Activated CD4-positive, alpha-beta T cell treated with anti-CD3 and anti-CD28 coated beads for 36 hours (primary cell): ENCODE data around the gene TAC4. TPM values are rescaled to one million over a fixed set of nuclear protein-coding genes. Genes with fewer than 3 reads are reported as not detected.

Source experiments
- ATAC-seq: fragments of 200-7000 bp; cut with Tn5 transposase; one replicate; pipeline ENCODE4 v1.10.0; 2021; ENCODE audit warnings: mild to moderate bottlenecking, moderate library complexity
- CTCF ChIA-PET: fragments of 350-600 bp; sonication (Branson Sonifier 250); formaldehyde crosslinking; loops from one replicate; lab custom pipeline; 2021; ENCODE audit warnings: antibody characterized with exemption; lab: Charles Lee
- POLR2A ChIA-PET: fragments of 350-600 bp; sonication (Branson Sonifier 250); formaldehyde crosslinking; loops from one replicate; lab custom pipeline; 2021; ENCODE audit warnings: antibody characterized with exemption, inconsistent platforms; lab: Charles Lee
- DNase-seq: peaks from one replicate; pipeline ENCODE4 v3.0.0-alpha.2; 2020
- H3K27ac Mint-ChIP-seq: one replicate; pipeline ENCODE4 v1.8.0; 2021; ENCODE audit warnings: mixed read lengths
- H3K27me3 Mint-ChIP-seq: one replicate; pipeline ENCODE4 v1.8.0; 2021; ENCODE audit warnings: mixed read lengths
- H3K36me3 Mint-ChIP-seq: one replicate; pipeline ENCODE4 v1.8.0; 2021; ENCODE audit warnings: low read depth, mixed read lengths
- H3K4me1 Mint-ChIP-seq: one replicate; pipeline ENCODE4 v1.8.0; 2021; ENCODE audit warnings: mixed read lengths
- H3K4me3 Mint-ChIP-seq: one replicate; pipeline ENCODE4 v1.8.0; 2021; ENCODE audit warnings: mild to moderate bottlenecking, moderate library complexity, mixed read lengths
- H3K9me3 Mint-ChIP-seq: one replicate; pipeline ENCODE4 v1.8.0; 2021; ENCODE audit warnings: low read depth, mixed read lengths
- intact Hi-C, 2 experiments: fragments of 100-400 bp; cut with DNase I in 1 of 2; cut with micrococcal nuclease in 1 of 2; formaldehyde crosslinking; loops; one replicate each; pipeline versions ENCODE4 v1.14.2 to v1.15.1; 2022 to 2024; cut with DNase I, micrococcal nuclease
- total RNA-seq, 2 experiments: library from RNA; stranded (reverse); gene quantifications; one replicate each; pipeline ENCODE4 v1.2.3, GENCODE V29; 2021

Gene TAC4, protein sequence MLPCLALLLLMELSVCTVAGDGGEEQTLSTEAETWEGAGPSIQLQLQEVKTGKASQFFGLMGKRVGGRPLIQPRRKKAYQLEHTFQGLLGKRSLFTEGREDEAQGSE
- not detected for total RNA-seq

DNA sequence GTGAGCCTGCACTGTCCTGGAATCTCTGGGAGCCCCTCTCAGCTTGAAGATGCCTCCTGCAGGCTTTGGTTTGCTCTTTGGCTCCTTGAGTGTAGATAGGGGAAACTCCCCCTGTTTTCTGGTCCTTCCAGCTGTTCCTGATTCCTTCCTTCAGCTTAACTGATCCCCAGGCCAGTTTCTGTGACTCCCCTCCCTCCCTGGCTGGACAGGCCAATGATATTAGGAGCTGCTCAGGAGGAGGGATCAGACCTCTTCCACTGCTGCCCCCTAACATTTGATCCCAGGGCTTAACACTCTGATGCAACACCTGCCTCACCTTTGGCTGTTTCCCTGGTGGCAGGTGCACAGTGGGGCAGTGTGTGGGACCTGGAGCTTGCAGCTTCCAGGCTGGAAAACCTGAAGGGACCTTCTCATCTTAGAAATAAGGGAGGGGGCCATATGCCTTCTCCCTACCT lies at the start of gene TAC4:
Gene TAC4, minus strand, starts transcription at position 51 of the 455 bp plus-strand sequence. CDS start 52 bp downstream, outside the sequence.
- no peak for DNase-seq
- Mint-ChIP-seq H3K4me1 (peaks cover 23% of the 10 kb centered on the region), H3K36me3 (peaks cover 1% of the 10 kb centered on the region), H3K27ac (no peak within 1 kb of the TSS), H3K4me3 (no peak within 1 kb of the TSS), H3K27me3 (peaks cover 1% of the 10 kb centered on the region), H3K9me3 (no peaks in the 10 kb centered on the region)
- ChIA-PET POLR2A (no interaction called here), CTCF (interaction anchor here (1.0 kb wide), 1 partner anchor 32 kb away, joined by 5 read pairs; no protein-coding TSS in a partner anchor)
- ATAC-seq: no peak
- intact Hi-C loops: no loop called here

GRCh38 chr17:49896860-49897259 lies 49.0 kb upstream of the TAC4 start:
- no peak for ATAC-seq
- Mint-ChIP-seq H3K4me1 (no peaks in the 10 kb centered on the region), H3K27ac (no peak overlapping the region), H3K9me3 (no peaks in the 10 kb centered on the region), H3K4me3 (no peak overlapping the region), H3K36me3 (no peaks in the 10 kb centered on the region), H3K27me3 (peaks cover 41% of the 10 kb centered on the region)
- intact Hi-C loops: no loop called here
- ChIA-PET CTCF (no interaction called here), POLR2A (no interaction called here)
- DNase-seq: no peak

DNA sequence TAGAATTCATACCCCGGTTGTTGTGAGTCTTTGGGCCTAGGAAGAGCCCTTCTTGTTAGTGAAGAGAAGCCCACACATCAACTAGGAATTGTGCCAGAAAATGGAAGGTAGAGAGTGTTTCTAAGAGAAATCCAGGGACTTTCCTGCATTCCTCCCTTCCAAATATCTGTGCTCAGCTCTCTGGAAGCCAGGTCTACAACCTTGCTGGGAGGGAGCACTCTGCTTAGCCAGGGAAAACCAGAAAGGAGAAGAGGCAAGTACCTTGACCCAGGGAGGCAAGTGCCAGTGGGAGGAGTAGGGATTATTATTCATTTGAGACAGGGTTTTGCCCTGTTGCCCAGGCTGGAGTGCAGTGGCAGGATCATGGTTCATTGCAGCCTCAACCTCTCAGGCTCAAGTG lies 48.4 kb upstream of the TAC4 start:
- Mint-ChIP-seq H3K27ac (no peak overlapping the region), H3K4me1 (no peaks in the 10 kb centered on the region), H3K27me3 (peaks cover 45% of the 10 kb centered on the region), H3K9me3 (no peaks in the 10 kb centered on the region), H3K4me3 (no peak overlapping the region), H3K36me3 (no peaks in the 10 kb centered on the region)
- DNase-seq (no peak), ATAC-seq (no peak)
- ChIA-PET POLR2A (no interaction called here), CTCF (interaction anchor here (0.6 kb wide), 1 partner anchor 134 kb away, joined by 3 read pairs; no protein-coding TSS in a partner anchor)
- intact Hi-C loops: no loop called here

- CTCF ChIA-PET: interaction anchor here (0.6 kb wide), 1 partner anchor 134 kb away, joined by 3 read pairs; no protein-coding TSS in a partner anchor
- intact Hi-C loops: no loop called here
These were observed 47.9 kb upstream of the TAC4 start for GRCh38 chr17:49895812-49896211.

DNA sequence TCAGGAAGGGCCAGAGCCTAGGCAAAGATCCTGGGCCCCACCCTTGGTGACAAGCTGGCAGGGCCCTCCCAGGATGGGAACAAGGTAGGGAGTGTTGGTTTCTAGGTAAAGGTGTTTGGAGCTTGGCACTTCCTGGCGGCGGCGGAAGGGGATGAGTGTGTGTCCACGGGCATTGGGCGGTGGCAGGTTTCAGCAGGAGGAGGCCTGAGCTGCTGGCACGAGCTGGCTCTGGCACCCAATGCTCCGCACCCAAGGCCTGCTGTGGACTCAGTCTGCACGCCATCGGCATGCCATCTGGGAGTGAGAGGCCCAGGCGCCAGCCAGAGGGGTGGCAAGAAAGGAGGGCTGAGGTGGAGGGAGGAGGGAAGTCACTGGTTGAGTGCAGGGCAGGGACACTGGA lies 46.9 kb upstream of the TAC4 start:
- intact Hi-C loops: no loop called here
- POLR2A ChIA-PET: no interaction called here
- Mint-ChIP-seq H3K27ac (no peak overlapping the region), H3K27me3 (peaks cover 40% of the 10 kb centered on the region), H3K9me3 (no peaks in the 10 kb centered on the region), H3K36me3 (no peaks in the 10 kb centered on the region), H3K4me1 (no peaks in the 10 kb centered on the region), H3K4me3 (no peak overlapping the region)
- CTCF ChIA-PET: interaction anchor here (0.7 to 1.1 kb wide), 2 partner anchors 39 to 46 kb away, joined by 3 read pairs; no protein-coding TSS in a partner anchor
- no peak for ATAC-seq
- no peak for DNase-seq

More at GRCh38 chr17:49895812-49896211, 47.9 kb upstream of the TAC4 start:
- Mint-ChIP-seq H3K4me1 (no peaks in the 10 kb centered on the region), H3K36me3 (no peaks in the 10 kb centered on the region), H3K27ac (no peak overlapping the region), H3K27me3 (peaks cover 45% of the 10 kb centered on the region), H3K4me3 (no peak overlapping the region), H3K9me3 (no peaks in the 10 kb centered on the region)
- ATAC-seq: no peak
- POLR2A ChIA-PET: no interaction called here
- DNase-seq: no peak

DNA sequence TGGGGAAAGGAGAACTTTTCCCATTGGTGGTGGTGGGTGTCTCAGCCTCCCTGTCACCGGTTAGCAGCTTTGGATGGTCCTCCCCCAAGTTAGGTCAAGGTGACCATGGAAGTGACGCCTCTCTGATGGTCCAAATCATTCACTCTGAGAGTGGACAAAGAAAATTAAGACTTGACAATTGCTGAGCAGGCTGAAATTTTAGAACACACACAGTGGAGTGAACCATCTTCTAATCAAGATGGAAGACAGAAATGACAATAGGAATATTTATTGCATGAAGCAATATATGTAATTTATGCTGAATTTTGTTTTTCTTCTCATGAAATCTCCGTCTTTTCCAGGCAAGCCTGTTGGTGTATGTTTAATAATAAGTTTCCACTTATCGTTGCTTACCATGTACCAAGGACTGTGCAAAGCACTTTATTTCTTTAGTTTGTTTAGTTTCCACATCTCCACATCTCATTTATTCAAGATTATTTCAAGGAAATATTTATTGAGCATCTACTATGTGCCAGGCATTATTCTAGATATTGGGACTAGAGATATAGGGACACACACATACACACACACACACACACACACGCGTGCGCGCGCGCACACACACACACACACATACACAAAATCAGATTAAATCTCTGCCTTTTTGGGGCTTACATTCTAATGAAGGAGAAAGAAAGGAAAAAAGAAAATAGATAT lies 44.0 kb upstream of the TAC4 start:
- intact Hi-C loops: no loop called here
- no peak overlapping the region for H3K27ac Mint-ChIP-seq
- no peaks in the 10 kb centered on the region for H3K9me3 Mint-ChIP-seq
- ChIA-PET CTCF (no interaction called here), POLR2A (no interaction called here)
- H3K4me1 Mint-ChIP-seq: no peaks in the 10 kb centered on the region
- peaks cover 42% of the 10 kb centered on the region for H3K27me3 Mint-ChIP-seq
- ATAC-seq (no peak), DNase-seq (no peak)
- no peak overlapping the region for H3K4me3 Mint-ChIP-seq
- no peaks in the 10 kb centered on the region for H3K36me3 Mint-ChIP-seq

- Mint-ChIP-seq H3K36me3 (no peaks in the 10 kb centered on the region), H3K27me3 (peaks cover 42% of the 10 kb centered on the region), H3K4me1 (no peaks in the 10 kb centered on the region), H3K27ac (no peak overlapping the region), H3K4me3 (no peak overlapping the region), H3K9me3 (no peaks in the 10 kb centered on the region)
- CTCF ChIA-PET: no interaction called here
- ATAC-seq (no peak), DNase-seq (no peak)
- intact Hi-C loops: no loop called here
- POLR2A ChIA-PET: no interaction called here
These were observed 43.4 kb upstream of the TAC4 start for GRCh38 chr17:49891271-49891670.

DNA sequence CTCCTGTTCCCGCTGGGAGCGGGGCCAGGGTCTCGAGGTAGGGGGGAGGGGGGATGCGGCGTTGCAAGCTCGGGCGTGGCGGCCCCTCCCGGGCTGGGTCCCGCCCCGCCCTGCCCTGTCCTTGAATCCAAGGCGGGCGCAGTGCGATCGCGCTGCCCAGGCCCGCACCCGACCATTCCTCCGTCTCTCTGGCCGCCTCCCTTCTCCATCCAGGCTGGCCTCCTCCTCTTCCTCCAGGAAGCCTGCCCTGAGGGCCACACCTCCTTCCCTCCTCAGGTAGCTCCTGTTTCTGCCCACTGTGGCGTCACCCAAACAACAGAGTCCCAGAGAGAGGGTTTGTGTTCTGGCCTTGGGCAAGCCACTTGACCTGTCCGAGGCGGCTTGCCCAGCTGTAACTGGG lies 43.0 kb upstream of the TAC4 start:
- CTCF ChIA-PET: no interaction called here
- Mint-ChIP-seq H3K27me3 (peaks cover 42% of the 10 kb centered on the region), H3K9me3 (no peaks in the 10 kb centered on the region), H3K36me3 (no peaks in the 10 kb centered on the region), H3K4me3 (no peak overlapping the region), H3K4me1 (no peaks in the 10 kb centered on the region), H3K27ac (no peak overlapping the region)
- no peak for DNase-seq
- no peak for ATAC-seq
- POLR2A ChIA-PET: no interaction called here
- intact Hi-C loops: no loop called here

GRCh38 chr17:49890077-49890821 lies 42.4 kb upstream of the TAC4 start:
- intact Hi-C loops: no loop called here
- Mint-ChIP-seq H3K9me3 (no peaks in the 10 kb centered on the region), H3K4me3 (no peak overlapping the region), H3K36me3 (no peaks in the 10 kb centered on the region), H3K27me3 (peaks cover 42% of the 10 kb centered on the region), H3K4me1 (no peaks in the 10 kb centered on the region), H3K27ac (no peak overlapping the region)
- DNase-seq (no peak), ATAC-seq (no peak)
- ChIA-PET POLR2A (no interaction called here), CTCF (interaction anchor here (0.6 to 1.2 kb wide), 2 partner anchors 9 to 106 kb away, joined by 3 to 4 read pairs; no protein-coding TSS in a partner anchor)

- Mint-ChIP-seq H3K27ac (no peak overlapping the region), H3K27me3 (peaks cover 38% of the 10 kb centered on the region), H3K9me3 (no peaks in the 10 kb centered on the region), H3K36me3 (no peaks in the 10 kb centered on the region), H3K4me1 (no peaks in the 10 kb centered on the region), H3K4me3 (no peak overlapping the region)
- DNase-seq (no peak), ATAC-seq (no peak)
- ChIA-PET POLR2A (no interaction called here), CTCF (interaction anchor here (0.6 to 1.2 kb wide), 2 partner anchors 8 to 107 kb away, joined by 3 to 4 read pairs; no protein-coding TSS in a partner anchor)
- intact Hi-C loops: no loop called here
These were observed 41.6 kb upstream of the TAC4 start for GRCh38 chr17:49889500-49889899.

DNA sequence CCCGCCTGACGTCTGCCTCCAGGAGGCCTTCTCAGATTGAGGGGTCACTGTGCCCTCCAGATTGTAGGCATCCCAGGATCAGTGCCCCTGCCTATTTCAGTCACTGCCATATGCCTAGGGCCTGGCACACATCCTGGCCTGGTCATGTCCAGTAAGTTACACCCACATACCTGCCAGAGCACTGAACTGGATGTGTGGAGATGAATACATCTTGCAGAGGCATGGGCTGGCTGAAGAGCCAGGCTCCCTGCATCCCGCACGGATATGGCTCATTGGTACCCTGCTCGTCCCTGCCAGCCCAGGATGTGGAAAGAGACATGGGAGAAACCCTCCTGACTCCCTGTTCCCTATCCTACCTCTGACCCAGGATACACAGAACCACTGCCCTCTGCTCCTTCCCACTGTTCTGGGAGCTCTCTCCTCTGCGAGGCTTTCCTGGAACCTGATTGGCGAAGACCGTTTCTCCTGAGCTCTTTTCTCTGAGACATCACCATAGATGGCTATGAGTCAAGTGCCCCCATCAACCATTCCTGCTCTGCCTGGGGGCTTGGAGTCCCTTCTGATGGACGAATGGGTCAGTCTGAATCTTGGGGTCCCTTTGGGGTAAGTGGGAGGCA lies 40.0 kb upstream of the TAC4 start:
- CTCF ChIA-PET: interaction anchor here (0.8 kb wide), 1 partner anchor 112 kb away, joined by 3 read pairs; no protein-coding TSS in a partner anchor
- intact Hi-C loops: no loop called here

More for the DNA sequence above, 40.0 kb upstream of the TAC4 start:
- POLR2A ChIA-PET: no interaction called here
- Mint-ChIP-seq H3K4me3 (no peak overlapping the region), H3K4me1 (no peaks in the 10 kb centered on the region), H3K36me3 (no peaks in the 10 kb centered on the region), H3K27me3 (peaks cover 31% of the 10 kb centered on the region), H3K9me3 (no peaks in the 10 kb centered on the region), H3K27ac (no peak overlapping the region)
- no peak for DNase-seq
- no peak for ATAC-seq
